ENCODE results near the gene GPR63.

- TF ChIP-seq CTCF (IDR thresholded peaks at IDR 0.05; ENCODE audit: insufficient read depth, low read length) (no peak), GABPA (IDR thresholded peaks at IDR 0.05; ENCODE audit: low read depth) (no peak), SPI1 (IDR thresholded peaks at IDR 0.05; ENCODE audit: borderline replicate concordance, low read depth) (no peak)
Measured at GRCh38 chr6:96865055-96865405, 27.8 kb upstream of the GPR63 start.

All from HL-60 (cell line).